GM19463 (cell line): ENCODE data around the gene OLFML1.

ENCODE experiments used
- ATAC-seq: cut with Tn5 transposase; IDR thresholded peaks from one replicate; pipeline ENCODE4 v1.9.1; 2021; ENCODE audit warnings: mild to moderate bottlenecking, moderate library complexity; ENCODE audit not compliant: unreplicated experiment

The OLFML1 gene

DNA sequence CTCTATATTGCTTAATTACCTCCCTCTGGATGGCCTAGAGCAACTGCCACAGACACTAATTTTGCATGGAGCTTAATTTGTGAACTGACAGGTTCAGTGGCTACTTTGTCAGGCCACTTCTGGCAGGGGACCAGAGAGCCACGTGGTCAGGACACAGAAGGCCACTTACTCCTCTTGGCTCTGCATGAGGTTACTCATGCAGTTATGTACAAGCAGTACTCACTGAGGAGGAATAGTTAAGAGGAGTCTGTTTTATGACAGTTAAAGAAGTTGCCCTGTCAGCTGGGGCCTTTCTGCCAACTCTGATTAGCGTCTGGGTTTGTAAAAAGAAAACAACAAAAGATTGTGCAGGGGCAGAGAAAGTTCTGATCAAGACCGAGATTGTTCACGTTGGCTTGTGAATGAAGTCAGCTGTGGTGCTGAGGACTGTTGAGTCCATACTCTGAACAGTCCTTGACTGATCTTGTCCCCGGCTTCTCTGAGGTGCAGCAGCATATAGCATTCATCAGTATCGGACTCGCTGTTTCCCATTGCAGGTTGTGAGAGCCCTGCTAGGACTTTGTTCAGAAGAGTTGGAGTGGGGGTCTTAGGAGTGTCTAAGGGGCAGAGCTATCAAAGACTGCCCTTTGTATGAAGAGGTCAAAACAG lies 69.9 kb downstream of the OLFML1 start:
- no peak for ATAC-seq

DNA sequence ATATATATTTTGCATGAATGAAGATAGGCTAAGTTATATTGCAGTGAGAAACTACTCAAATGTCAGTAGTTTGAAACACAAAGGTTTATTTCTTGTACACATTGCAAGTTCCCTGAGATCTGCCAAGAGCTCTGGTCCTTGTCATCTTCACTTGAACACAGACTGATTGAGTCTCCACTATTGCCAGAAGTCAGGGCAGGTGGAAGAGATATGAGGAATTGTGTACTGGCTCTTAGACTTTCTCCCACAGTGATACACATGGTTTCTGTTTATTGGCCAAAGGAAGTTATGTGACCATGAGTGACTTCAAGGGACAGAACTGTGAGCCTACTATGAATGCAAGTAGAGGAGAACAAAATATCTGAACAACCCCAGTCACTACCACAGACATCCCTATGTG lies 72.7 kb downstream of the OLFML1 start:
- ATAC-seq, result no peak

DNA sequence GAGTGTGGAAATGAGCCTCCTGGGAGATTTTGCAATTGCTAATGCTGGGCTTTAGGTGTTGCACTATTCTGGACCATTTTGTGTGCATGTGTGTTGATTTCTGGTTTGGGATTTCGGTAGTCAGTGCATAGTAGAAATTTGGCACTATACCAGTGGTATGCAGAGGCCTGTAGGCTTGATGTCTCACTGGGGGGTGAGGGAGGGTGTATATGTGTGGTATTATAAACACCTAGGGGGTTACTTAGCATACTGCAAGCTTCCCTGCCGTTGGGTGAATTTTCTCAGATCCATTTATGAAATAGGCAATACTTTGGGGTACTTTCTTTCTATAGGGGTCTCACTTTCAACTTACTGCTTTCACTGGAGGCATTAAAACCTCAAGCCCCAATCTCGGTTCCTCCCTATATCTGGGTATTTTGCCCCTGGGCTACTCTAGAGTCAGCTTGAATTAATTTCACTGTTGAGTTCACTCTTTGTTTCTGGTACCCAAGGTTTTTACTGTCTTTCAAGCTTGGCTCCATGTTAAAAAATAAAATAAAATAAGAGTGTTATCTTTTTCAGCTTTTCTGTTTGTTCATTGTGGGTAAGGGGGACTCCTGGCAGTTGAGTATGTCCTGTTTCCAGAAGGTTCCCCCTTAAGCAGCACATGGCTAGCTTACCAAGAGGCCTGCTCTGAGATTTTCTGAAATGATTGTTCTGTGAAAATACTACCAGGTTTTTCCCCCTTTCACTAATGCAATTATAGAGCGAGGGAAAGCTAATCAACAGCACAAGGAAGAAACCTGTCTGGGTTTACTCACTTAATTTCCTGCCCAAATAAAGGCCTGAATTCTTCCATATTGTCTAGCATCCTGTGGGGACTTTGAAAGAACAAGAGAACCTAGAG lies 74.3 kb downstream of the OLFML1 start:
- peak; percentile 77 for ATAC-seq
